ENCODE results near the gene GPBP1L1.

DNA sequence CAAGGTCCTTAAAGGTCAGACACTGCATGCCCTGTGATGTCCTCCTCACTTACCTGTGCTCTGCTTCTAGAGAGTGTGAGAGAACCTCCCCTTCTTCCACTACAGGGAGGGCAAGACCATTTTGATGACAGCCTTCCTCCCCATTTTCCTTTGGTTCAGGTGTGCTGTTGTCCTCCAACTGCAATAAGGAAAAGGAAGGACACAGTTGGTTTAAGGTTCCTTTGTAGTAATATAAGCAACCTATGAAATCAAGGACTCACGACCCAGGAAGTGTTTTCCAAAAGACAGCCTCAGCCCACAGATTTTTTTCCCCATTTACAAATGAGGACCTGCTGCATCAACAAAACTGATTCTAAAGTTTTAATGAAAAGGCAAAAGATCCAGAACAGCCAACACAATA, 55.9 kb downstream of the GPBP1L1 start:
- TF ChIP-seq, protein P1, sequence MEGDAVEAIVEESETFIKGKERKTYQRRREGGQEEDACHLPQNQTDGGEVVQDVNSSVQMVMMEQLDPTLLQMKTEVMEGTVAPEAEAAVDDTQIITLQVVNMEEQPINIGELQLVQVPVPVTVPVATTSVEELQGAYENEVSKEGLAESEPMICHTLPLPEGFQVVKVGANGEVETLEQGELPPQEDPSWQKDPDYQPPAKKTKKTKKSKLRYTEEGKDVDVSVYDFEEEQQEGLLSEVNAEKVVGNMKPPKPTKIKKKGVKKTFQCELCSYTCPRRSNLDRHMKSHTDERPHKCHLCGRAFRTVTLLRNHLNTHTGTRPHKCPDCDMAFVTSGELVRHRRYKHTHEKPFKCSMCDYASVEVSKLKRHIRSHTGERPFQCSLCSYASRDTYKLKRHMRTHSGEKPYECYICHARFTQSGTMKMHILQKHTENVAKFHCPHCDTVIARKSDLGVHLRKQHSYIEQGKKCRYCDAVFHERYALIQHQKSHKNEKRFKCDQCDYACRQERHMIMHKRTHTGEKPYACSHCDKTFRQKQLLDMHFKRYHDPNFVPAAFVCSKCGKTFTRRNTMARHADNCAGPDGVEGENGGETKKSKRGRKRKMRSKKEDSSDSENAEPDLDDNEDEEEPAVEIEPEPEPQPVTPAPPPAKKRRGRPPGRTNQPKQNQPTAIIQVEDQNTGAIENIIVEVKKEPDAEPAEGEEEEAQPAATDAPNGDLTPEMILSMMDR (conservative IDR thresholded peaks at IDR 0.05 in 1 of 2, IDR thresholded peaks at IDR 0.05 in 1 of 2; ENCODE audit: low read depth in 1 of 2, low read length in 2 of 2) = no peak
- TF ChIP-seq EZH2 (IDR thresholded peaks at IDR 0.05; ENCODE audit: low read length, missing control alignments) = no peak

Data from fibroblast of lung (primary cell).